Breast epithelium (tissue), 4 donors: ENCODE data around the gene ASCC2. TPM values are rescaled to one million over a fixed set of nuclear protein-coding genes. Genes with fewer than 3 reads are reported as not detected.

ENCODE experiments used
- DNase-seq, 2 donors: peaks; one replicate each; pipeline ENCODE4 v3.0.0-alpha.2; 2019; ENCODE audit warnings: low spot score in 2 of 2
- H3K27ac ChIP-seq, 2 donors: fragments of 200-600 bp; sonication (generic) in 1 of 2; one replicate each; pipeline ENCODE4 v1.5.1; 2016 to 2019; ENCODE audit warnings: mild to moderate bottlenecking in 1 of 2
- H3K27me3 ChIP-seq, 2 donors: fragments of 200-600 bp; sonication (generic) in 1 of 2; one replicate each; pipeline versions ENCODE4 v1.5.1 to v1.6.0; 2017 to 2019; ENCODE audit warnings: control low read depth in 1 of 2, mild to moderate bottlenecking in 1 of 2
- H3K36me3 ChIP-seq: fragments of 200-600 bp; one replicate; pipeline ENCODE4 v1.5.1; 2019
- H3K4me1 ChIP-seq, 2 donors: fragments of 200-600 bp; sonication (generic); one replicate each; pipeline ENCODE4 v1.5.1; 2016 to 2019; ENCODE audit warnings: control low read depth in 1 of 2
- H3K4me3 ChIP-seq, 3 donors: fragments of 200-600 bp; sonication (generic); 1 replicate in 2 of 3; 2 replicates in 1 of 3; pipeline ENCODE4 v1.5.1; 2016 to 2019; ENCODE audit warnings: mild to moderate bottlenecking in 3 of 3, moderate library complexity in 2 of 3
- H3K9me3 ChIP-seq, 2 donors: fragments of 200-600 bp; sonication (generic) in 1 of 2; one replicate each; pipeline ENCODE4 v1.5.1; 2016 to 2019; ENCODE audit warnings: control low read depth in 1 of 2
- POLR2A ChIP-seq: fragments of 450-650 bp; IDR thresholded peaks from one replicate; pipeline ENCODE4 v1.6.1; 2016; ENCODE audit warnings: antibody characterized with exemption, mild to moderate bottlenecking, moderate library complexity
- POLR2AphosphoS5 ChIP-seq, 3 donors: sonication (generic); formaldehyde crosslinking; IDR thresholded peaks; one replicate each; pipeline ENCODE4 v1.6.1; 2017; ENCODE audit warnings: antibody characterized with exemption in 3 of 3
- intact Hi-C: fragments of 100-400 bp; cut with DNase I; formaldehyde crosslinking; loops from one replicate; pipeline ENCODE4 v1.15.1; 2023; ENCODE audit warnings: low total_unique reads
- total RNA-seq, 3 donors: library from RNA; depleted of rRNA; stranded (reverse); fragments of >200 nt; gene quantifications; one replicate each; pipeline ENCODE4 v1.1.0, GENCODE V29; 2016
- TF ChIP-seq, protein P1 (sequence below), 3 donors: fragments of 450-650 bp; IDR thresholded peaks; one replicate each; pipeline ENCODE4 v1.5.1; 2016 to 2017; ENCODE audit warnings: antibody characterized with exemption in 3 of 3, mild to moderate bottlenecking in 3 of 3, moderate library complexity in 3 of 3

The ASCC2 gene
- total RNA-seq, 3 donors from 2014 or later, result 37.0 to 60.3 (median 45.8) TPM

DNA sequence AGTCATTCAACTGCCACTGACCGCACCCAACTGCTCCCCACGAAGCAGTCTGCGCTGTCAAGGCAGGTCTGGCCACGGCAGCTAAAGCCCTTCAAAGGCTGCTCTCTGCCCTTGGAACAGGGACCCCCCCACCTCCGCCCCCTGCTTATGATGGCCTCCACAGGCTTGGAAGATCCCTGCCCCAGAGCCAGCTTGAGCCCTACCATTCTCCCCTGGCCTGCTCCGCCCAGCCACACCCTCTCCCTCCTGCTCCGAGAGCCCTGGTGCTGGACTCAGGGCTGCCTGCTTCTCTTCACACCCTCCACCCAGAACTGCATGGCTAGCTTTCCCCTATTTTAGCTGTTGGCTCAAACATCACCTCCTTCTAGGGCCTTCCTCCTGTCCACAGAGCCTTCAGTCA, 90.2 kb downstream of the ASCC2 start:
- no peak overlapping the region for H3K27ac ChIP-seq
- H3K4me1 ChIP-seq, result no peaks in the 10 kb centered on the region
- intact Hi-C loops, result no loop called here
- H3K27me3 ChIP-seq, result no peaks in the 10 kb centered on the region
- DNase-seq, result no peak
- H3K9me3 ChIP-seq, result no peaks in the 10 kb centered on the region
- no peak overlapping the region for H3K4me3 ChIP-seq
- TF ChIP-seq, protein P1, sequence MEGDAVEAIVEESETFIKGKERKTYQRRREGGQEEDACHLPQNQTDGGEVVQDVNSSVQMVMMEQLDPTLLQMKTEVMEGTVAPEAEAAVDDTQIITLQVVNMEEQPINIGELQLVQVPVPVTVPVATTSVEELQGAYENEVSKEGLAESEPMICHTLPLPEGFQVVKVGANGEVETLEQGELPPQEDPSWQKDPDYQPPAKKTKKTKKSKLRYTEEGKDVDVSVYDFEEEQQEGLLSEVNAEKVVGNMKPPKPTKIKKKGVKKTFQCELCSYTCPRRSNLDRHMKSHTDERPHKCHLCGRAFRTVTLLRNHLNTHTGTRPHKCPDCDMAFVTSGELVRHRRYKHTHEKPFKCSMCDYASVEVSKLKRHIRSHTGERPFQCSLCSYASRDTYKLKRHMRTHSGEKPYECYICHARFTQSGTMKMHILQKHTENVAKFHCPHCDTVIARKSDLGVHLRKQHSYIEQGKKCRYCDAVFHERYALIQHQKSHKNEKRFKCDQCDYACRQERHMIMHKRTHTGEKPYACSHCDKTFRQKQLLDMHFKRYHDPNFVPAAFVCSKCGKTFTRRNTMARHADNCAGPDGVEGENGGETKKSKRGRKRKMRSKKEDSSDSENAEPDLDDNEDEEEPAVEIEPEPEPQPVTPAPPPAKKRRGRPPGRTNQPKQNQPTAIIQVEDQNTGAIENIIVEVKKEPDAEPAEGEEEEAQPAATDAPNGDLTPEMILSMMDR (IDR thresholded peaks at IDR 0.05), result no peak
- TF ChIP-seq POLR2A (no peak), POLR2AphosphoS5 (IDR thresholded peaks at IDR 0.05) (no peak)
- H3K36me3 ChIP-seq, result no peaks in the 10 kb centered on the region

- no peaks in the 10 kb centered on the region for H3K9me3 ChIP-seq
- H3K4me3 ChIP-seq, result no peak overlapping the region
- no peaks in the 10 kb centered on the region for H3K4me1 ChIP-seq
- intact Hi-C loops, result no loop called here
- peak in 1 of 2 donors; percentile 57 for DNase-seq
- H3K27ac ChIP-seq, result no peak overlapping the region
- no peaks in the 10 kb centered on the region for H3K36me3 ChIP-seq
- H3K27me3 ChIP-seq, result no peaks in the 10 kb centered on the region
- TF ChIP-seq POLR2A, result no peak
Measured at GRCh38 chr22:29744902-29745301, 93.2 kb downstream of the ASCC2 start.

DNA sequence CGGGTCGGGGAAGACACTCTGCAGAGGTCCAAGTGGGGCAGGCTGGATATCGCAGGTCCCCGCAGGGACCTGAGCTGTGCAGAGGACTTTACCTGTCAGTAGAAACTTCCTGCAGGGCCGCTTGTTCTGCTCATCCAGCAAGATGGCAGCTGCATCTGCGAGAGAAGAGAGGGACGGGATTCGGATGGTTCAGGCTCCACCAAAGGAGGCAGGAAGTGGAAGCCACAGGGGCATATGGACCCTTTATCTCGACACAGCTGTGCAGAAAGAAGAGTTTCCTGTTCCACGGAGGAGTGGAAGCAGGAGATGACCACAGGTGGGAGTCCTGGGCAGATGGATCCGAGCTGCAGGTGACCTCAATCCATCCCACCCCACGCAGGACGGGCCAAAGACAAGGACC, 95.7 kb downstream of the ASCC2 start:
- TF ChIP-seq POLR2A, result no peak
- TF ChIP-seq, protein P1 (IDR thresholded peaks at IDR 0.05), result no peak
- TF ChIP-seq POLR2AphosphoS5 (IDR thresholded peaks at IDR 0.05), result no peak
- Histone ChIP-seq H3K36me3 (no peaks in the 10 kb centered on the region), H3K4me3 (no peak overlapping the region), H3K27ac (no peak overlapping the region), H3K9me3 (no peaks in the 10 kb centered on the region), H3K4me1 (no peaks in the 10 kb centered on the region), H3K27me3 (no peaks in the 10 kb centered on the region)
- no peak for DNase-seq
- intact Hi-C loops, result no loop called here

- Histone ChIP-seq H3K9me3 (no peaks in the 10 kb centered on the region), H3K4me3 (no peak overlapping the region), H3K36me3 (no peaks in the 10 kb centered on the region), H3K27me3 (no peaks in the 10 kb centered on the region), H3K4me1 (no peaks in the 10 kb centered on the region), H3K27ac (no peak overlapping the region)
- TF ChIP-seq POLR2A (no peak), POLR2AphosphoS5 (IDR thresholded peaks at IDR 0.05) (no peak)
- TF ChIP-seq, protein P1 (IDR thresholded peaks at IDR 0.05), result no peak
- intact Hi-C loops, result no loop called here
- no peak for DNase-seq
Measured at GRCh38 chr22:29741926-29742325, 96.1 kb downstream of the ASCC2 start.

- intact Hi-C loops, result no loop called here
Measured at GRCh38 chr22:29740216-29740615, 97.9 kb downstream of the ASCC2 start.

More at GRCh38 chr22:29740216-29740615, 97.9 kb downstream of the ASCC2 start:
- Histone ChIP-seq H3K27ac (no peak overlapping the region), H3K9me3 (no peaks in the 10 kb centered on the region), H3K27me3 (no peaks in the 10 kb centered on the region), H3K4me1 (no peaks in the 10 kb centered on the region), H3K36me3 (no peaks in the 10 kb centered on the region), H3K4me3 (no peak overlapping the region)
- DNase-seq, result no peak
- no peak for TF ChIP-seq POLR2A
- no peak for TF ChIP-seq POLR2AphosphoS5 (IDR thresholded peaks at IDR 0.05)
- TF ChIP-seq, protein P1 (IDR thresholded peaks at IDR 0.05), result no peak
